Right lung (tissue), 5 donors: ENCODE data around the gene GZMM. TPM values are rescaled to one million over a fixed set of nuclear protein-coding genes. Genes with fewer than 3 reads are reported as not detected.

Source experiments
- DNase-seq, 2 donors: peaks; one replicate each; pipeline ENCODE4 v3.0.0-alpha.2; 2013
- polyA plus RNA-seq, 5 donors: library from polyadenylated mRNA; unstranded; fragments of 120-200 nt; gene quantifications; one replicate each; pipeline versions ENCODE4 v1.2.1 to v1.2.3, GENCODE V29; 2013; ENCODE audit warnings: inconsistent platforms in 1 of 5, low replicate concordance in 1 of 5; ENCODE audit not compliant: insufficient read length in 5 of 5, insufficient read depth in 1 of 5

The GZMM gene
- polyA plus RNA-seq, 5 donors: 0.32 to 1.1 (median 0.76) TPM

GRCh38 chr19:558770-559439 lies 15.1 kb downstream of the GZMM start:
- peak; percentile 78 to 90 for DNase-seq

DNA sequence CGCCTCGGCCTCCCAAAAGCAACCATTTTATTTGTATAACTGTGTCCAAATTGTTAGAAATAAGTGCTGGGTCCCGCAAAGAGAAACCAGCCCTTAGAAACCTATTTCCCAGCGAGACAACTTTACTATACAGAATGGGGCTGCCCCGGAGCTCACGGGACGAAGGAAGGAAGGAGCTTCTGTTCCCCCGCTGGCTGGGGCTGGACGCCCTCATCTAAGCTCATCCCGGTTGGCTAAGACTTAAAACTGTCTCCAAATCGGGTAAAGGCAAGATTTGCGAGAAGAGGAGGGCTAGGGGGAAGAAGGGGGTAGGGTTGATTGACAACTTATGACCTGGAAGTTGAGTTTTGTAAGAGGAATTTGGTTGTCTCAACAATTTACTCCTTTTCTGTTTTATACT lies 16.3 kb downstream of the GZMM start:
- DNase-seq: no peak

DNA sequence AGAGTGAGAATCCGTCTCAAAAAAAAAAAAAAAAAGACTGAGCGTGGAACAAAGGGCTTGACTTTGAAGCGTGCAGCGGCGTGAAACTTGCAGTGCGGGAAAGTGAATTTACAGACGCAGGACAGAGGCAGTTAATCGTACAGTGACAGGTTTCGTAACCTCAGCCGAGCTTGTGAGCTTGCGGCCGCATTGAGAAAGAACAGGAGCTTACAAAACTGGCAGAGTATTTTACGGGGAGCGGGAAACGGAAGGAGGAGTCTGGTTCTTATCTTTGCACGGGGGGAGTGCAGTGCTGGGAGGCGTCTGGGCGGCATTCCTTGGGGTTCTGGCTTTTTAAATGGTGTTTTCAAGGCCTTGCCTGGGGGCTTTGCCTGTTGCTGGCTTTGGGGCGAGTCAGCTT lies 22.6 kb downstream of the GZMM start:
- DNase-seq: peak; percentile 46 to 81

- no peak for DNase-seq
Measured at GRCh38 chr19:566844-567243, 23.0 kb downstream of the GZMM start.

DNA sequence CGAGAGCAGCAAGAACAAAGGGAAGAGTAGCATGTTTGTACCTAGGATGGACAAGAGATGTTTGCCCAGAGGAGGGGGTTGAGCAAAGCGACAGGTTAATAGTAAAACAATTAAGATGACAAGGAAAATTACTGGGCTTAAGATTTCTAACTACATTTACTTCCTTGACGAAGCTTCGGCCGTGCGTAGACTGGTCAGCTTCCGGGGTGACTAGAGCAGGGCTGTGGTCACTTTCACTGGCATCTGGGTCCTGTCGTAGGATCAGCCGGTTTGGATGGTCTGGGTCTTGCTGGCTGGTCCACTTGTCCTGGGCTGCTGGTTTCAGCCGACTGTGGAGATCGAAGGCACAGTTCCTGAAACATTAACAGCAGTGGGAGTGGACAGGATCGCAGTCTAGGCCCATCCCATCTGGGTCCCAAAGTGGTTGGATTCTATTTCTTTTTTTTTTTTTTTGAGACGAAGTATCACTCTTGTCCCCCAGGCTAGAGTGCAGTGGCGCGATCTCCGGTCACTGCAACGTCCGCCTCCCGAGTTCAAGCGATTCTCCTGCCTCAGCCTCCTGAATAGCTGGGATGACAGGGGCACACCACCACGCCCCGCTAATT lies 23.5 kb downstream of the GZMM start:
- DNase-seq: no peak

GRCh38 chr19:570251-570686 lies 26.4 kb downstream of the GZMM start:
- DNase-seq: no peak

GRCh38 chr19:570937-571565 lies 27.2 kb downstream of the GZMM start:
- DNase-seq: peak in 1 of 2 donors; percentile 42

DNA sequence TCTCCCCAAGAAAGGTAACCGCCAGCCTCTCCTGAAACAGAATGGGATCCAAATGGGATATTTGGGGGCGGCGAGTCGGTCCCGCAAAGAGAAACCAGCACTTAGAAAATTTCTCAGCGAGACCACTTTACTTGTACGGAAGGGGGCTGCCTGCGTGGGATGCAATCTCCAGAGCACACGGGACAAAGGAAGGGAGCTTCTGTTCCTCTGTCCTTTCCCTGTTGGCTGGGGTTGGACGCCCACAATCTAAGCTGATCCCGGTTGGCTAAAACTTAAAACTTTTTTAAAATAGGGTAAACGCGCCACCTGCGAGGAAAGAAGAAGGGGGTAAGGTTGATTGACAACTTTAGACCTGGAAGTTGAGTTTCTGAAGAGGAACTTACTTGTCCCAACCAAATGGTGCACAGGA lies 27.7 kb downstream of the GZMM start:
- no peak for DNase-seq

GRCh38 chr19:572140-572742 lies 28.4 kb downstream of the GZMM start, which contains the start of gene BSG:
Gene BSG, plus strand, starts transcription at chr19:572596. Its CDS starts 39 bp downstream, at chr19:572635.
- DNase-seq: peak; percentile 97 to 98

DNA sequence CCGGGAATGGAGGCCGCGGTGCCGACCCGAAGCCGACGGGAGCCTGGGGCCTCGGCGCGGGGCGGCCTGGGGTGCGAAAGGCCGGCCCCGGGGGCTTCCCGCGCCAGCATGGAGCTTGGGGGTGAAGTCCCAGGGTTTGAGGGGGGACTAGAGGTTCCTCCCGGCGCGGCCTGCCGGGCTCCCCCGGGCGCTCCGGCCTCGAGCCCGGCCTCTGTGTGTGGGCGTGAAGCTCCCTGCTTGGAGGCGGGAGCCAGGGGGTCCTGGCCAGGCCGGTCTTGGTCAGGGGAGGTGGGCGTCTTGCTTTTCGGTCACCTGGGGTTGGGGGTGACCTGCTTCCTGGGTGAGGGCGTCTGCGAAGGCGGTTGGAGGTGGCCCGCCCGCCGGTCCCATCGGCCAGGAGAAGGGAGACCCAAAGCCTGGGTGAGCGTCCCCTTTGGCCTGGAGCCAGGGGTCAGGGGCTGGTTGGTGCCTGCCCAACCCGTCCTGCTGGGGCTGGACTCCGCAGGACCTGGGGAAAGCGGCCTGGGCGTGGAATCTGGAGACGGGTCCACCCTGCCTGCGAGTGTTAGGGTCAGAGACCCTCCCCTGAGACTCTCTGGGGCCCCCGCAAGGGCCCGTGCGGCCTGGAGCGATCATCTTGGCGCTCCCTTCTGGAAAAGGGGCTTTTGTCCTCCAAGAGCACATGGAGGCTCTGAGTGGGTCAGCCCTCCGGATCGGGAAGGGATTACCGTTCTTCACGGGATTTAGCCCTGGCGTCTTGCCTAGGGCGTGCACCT lies 29.1 kb downstream of the GZMM start:
- DNase-seq: no peak

DNA sequence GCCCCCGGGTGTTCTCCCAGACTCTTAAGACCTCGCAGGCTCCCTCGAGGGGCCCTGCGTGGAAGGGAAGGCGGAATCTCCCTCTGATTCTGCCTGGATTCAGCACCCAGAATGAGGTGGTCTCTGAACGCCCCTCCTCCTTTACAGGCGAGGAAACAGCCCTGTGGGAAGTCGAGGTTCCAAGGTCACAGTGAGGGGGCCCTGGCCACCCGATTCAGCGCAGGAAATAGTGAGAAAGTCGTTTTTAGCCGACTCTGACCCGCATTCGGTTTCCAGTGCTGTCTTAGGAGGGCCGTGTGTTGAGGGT lies 29.6 kb downstream of the GZMM start:
- DNase-seq: no peak

DNA sequence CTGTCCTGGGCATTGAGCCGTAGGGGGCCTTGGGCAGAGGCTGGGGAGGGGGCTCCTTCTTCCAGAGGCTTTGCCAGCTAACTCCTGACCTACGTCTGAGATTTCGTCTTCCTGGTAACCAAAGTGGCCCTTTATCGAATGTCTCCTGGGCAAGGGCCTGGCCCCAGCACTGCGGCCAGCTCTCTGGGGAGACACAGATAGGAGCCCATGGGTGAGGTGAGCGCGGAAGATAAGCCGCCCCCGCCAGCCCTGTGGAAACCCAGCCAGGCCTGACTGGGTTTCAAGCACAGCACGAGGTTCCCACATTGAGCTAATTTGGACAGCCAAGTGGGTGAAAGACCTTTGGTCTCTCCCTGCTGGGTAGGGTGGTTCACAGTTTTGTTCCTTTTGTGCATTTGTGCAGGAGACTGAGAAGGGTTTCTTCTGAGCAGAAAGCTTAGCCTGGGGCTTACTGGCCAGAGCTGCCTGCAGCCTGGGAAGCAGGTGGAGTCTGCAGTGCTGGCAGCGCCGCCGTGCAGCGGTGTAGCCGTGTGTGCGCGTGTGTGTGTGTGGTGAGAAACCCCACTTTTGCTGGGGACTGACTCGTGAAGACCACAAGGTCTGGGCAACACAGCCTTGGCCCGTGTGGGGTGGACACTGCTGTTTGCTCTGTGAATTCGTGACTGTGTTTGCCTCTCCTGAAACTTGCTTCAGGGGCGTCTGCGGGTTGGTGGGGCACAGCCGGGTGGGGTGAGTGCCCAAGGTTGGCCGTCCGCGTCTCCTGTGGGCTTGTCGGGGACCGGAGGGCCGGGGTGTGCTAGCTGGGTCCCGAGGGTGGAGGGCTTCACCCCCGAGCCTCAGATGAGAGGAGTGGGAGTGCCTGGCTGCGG lies 31.0 kb downstream of the GZMM start:
- no peak for DNase-seq

GRCh38 chr19:575527-576506 lies 32.0 kb downstream of the GZMM start:
- DNase-seq: no peak

DNA sequence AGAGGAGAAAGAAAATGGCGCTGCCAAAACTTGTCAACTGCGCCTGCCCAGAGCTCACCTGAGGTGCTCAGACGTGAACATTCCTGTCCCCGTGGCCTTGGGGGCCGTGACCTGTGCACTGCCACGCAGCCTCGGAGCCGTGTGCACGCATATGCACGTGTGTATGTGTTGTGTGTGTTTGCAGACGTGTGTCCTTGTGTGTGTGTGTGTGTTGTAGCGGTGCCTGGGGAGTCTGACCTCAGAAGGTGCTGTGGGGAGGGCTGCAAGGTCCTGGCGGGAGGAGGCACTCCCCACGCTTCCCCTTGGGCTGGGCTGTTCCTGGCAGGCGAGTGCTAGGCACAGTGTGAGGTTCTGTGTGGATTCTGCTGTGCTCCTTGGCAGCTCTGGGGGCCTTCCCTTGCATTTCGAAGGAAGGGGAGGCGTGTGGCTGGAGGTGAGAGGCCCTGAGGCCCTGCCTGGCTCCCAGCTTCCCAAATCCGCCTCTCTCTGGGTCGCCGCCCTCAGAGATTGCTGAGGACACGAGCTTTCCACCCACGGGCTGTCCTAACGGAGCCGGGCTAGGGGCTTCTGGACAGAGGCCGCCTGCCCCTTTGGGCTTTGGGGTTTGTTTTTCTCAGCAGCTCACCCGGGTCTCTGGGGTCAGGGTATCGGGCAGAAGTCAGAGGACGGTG lies 33.0 kb downstream of the GZMM start:
- no peak for DNase-seq

- DNase-seq: no peak
Measured at GRCh38 chr19:577439-578392, 33.9 kb downstream of the GZMM start.

DNA sequence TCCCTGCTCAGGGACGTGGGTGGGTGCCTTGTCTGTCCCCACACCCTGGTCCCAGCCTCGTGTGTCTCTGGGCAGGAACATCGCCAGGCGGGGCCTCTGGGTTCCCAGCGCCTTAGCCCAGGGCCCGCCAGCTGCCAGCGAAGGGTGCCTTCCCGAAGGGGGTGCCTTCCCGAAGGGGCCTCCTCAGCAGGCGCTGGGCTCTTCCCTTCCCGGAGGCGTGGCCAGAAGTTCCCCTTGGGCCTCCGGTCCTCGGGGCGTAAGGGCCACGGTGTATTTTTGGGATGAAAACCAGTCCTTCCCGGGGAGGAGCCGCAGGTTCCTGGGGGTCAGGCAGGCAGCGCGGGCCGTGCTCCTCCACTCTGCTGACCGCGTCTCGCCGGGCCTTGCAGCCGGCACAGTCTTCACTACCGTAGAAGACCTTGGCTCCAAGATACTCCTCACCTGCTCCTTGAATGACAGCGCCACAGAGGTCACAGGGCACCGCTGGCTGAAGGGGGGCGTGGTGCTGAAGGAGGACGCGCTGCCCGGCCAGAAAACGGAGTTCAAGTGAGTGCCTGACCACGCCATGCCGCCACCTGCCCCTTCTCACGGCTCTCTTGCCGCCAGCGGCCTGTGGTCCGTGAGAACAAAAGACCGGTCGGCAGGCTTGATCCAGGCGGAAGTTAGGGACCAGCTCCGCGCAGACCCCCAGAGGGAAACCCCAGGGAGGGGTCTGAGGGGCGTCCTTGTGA lies 35.4 kb downstream of the GZMM start:
- DNase-seq: no peak

- DNase-seq: no peak
Measured at GRCh38 chr19:579842-580155, 35.9 kb downstream of the GZMM start.
